SJCRH30 (cell line): ENCODE data around the gene C3orf18. TPM values are rescaled to one million over a fixed set of nuclear protein-coding genes. Genes with fewer than 3 reads are reported as not detected.

Experiments used
- DNase-seq, 2 experiments: peaks; one replicate each; pipeline ENCODE4 v3.0.0-alpha.2; 2015 to 2020
- H3K27ac ChIP-seq: fragments of 250-450 bp; sonication (Bioruptor Pico); 2 replicates; pipeline ENCODE4 v1.5.1; 2020; ENCODE audit warnings: mild to moderate bottlenecking, moderate library complexity
- H3K27me3 ChIP-seq: fragments of 250-450 bp; sonication (Bioruptor Pico); 2 replicates; pipeline ENCODE4 v1.5.1; 2020; ENCODE audit warnings: mild to moderate bottlenecking, moderate library complexity
- H3K36me3 ChIP-seq: fragments of 250-450 bp; sonication (Bioruptor Pico); 2 replicates; pipeline ENCODE4 v1.5.1; 2020; ENCODE audit warnings: mild to moderate bottlenecking, moderate library complexity
- H3K4me1 ChIP-seq: fragments of 250-450 bp; sonication (Bioruptor Pico); 2 replicates; pipeline ENCODE4 v1.5.1; 2020; ENCODE audit warnings: mild to moderate bottlenecking, moderate library complexity
- H3K4me3 ChIP-seq: fragments of 250-450 bp; sonication (Bioruptor Pico); 2 replicates; pipeline ENCODE4 v1.5.1; 2020; ENCODE audit warnings: mild to moderate bottlenecking, moderate library complexity
- H3K9me3 ChIP-seq: fragments of 250-450 bp; sonication (Bioruptor Pico); replicated peaks from 2 replicates; pipeline ENCODE4 v1.5.1; 2020; ENCODE audit warnings: mild to moderate bottlenecking, moderate library complexity
- total RNA-seq: library from RNA; depleted of rRNA; stranded (reverse); fragments of >200 nt; shearing (Covaris generic); gene quantifications from 2 replicates; pipeline ENCODE4 v1.2.3, GENCODE V29; 2014

C3orf18 gene
- total RNA-seq, 1 experiment from 2014 or later, result 2.4 TPM

- H3K27ac ChIP-seq, result no peak overlapping the region
- no peaks in the 10 kb centered on the region for H3K4me1 ChIP-seq
- H3K36me3 ChIP-seq, result no peaks in the 10 kb centered on the region
- H3K9me3 ChIP-seq, result no peaks in the 10 kb centered on the region
- H3K4me3 ChIP-seq, result no peak overlapping the region
- H3K27me3 ChIP-seq, result 0 out of 2 replicates have a peak, but pooled peaks cover 4% of the 10 kb centered on the region
- no peak for DNase-seq
Observed at GRCh38 chr3:50554553-50554952, 13.0 kb downstream of the C3orf18 start.

- Histone ChIP-seq H3K4me3 (no peak overlapping the region), H3K27me3 (0 out of 2 replicates have a peak, but pooled peaks cover 4% of the 10 kb centered on the region), H3K9me3 (no peaks in the 10 kb centered on the region), H3K4me1 (no peaks in the 10 kb centered on the region), H3K27ac (no peak overlapping the region), H3K36me3 (no peaks in the 10 kb centered on the region)
- no peak for DNase-seq
Observed at GRCh38 chr3:50552598-50552997, 14.9 kb downstream of the C3orf18 start.

GRCh38 chr3:50551681-50552435 is 15.7 kb downstream of the C3orf18 start:
- Histone ChIP-seq H3K27me3 (0 out of 2 replicates have a peak, but pooled peaks cover 4% of the 10 kb centered on the region), H3K9me3 (no peaks in the 10 kb centered on the region), H3K27ac (no peak overlapping the region), H3K36me3 (no peaks in the 10 kb centered on the region), H3K4me1 (no peaks in the 10 kb centered on the region), H3K4me3 (no peak overlapping the region)
- DNase-seq, result no peak

GRCh38 chr3:50551054-50551659 is 16.4 kb downstream of the C3orf18 start:
- H3K4me3 ChIP-seq, result no peak overlapping the region
- 0 out of 2 replicates have a peak, but pooled peaks cover 4% of the 10 kb centered on the region for H3K27me3 ChIP-seq
- no peaks in the 10 kb centered on the region for H3K4me1 ChIP-seq
- H3K36me3 ChIP-seq, result no peaks in the 10 kb centered on the region
- no peak overlapping the region for H3K27ac ChIP-seq
- H3K9me3 ChIP-seq, result no peaks in the 10 kb centered on the region
- no peak for DNase-seq

GRCh38 chr3:50550079-50550736 is 17.3 kb downstream of the C3orf18 start:
- H3K4me1 ChIP-seq, result no peaks in the 10 kb centered on the region
- H3K9me3 ChIP-seq, result no peaks in the 10 kb centered on the region
- H3K27ac ChIP-seq, result no peak overlapping the region
- no peaks in the 10 kb centered on the region for H3K36me3 ChIP-seq
- 0 out of 2 replicates have a peak, but pooled peaks cover 4% of the 10 kb centered on the region for H3K27me3 ChIP-seq
- DNase-seq, result peak; percentile 45 to 77
- H3K4me3 ChIP-seq, result no peak overlapping the region

GRCh38 chr3:50549226-50549625 is 18.3 kb downstream of the C3orf18 start:
- no peaks in the 10 kb centered on the region for H3K4me1 ChIP-seq
- H3K9me3 ChIP-seq, result no peaks in the 10 kb centered on the region
- no peaks in the 10 kb centered on the region for H3K36me3 ChIP-seq
- no peak overlapping the region for H3K4me3 ChIP-seq
- no peak overlapping the region for H3K27ac ChIP-seq
- no peak for DNase-seq
- 0 out of 2 replicates have a peak, but pooled peaks cover 4% of the 10 kb centered on the region for H3K27me3 ChIP-seq

- no peaks in the 10 kb centered on the region; the same call in 1 of the 2 replicates for H3K27me3 ChIP-seq
- H3K27ac ChIP-seq, result no peak overlapping the region
- H3K36me3 ChIP-seq, result no peaks in the 10 kb centered on the region
- H3K9me3 ChIP-seq, result no peaks in the 10 kb centered on the region
- DNase-seq, result no peak
- no peak overlapping the region for H3K4me3 ChIP-seq
- H3K4me1 ChIP-seq, result no peaks in the 10 kb centered on the region
Observed at GRCh38 chr3:50545781-50546180, 21.8 kb downstream of the C3orf18 start.

- H3K27me3 ChIP-seq, result peaks cover 7% of the 10 kb centered on the region; the same call in 1 of the 2 replicates
- H3K4me1 ChIP-seq, result no peaks in the 10 kb centered on the region
- no peaks in the 10 kb centered on the region for H3K36me3 ChIP-seq
- no peak overlapping the region for H3K27ac ChIP-seq
- H3K4me3 ChIP-seq, result no peak overlapping the region
- H3K9me3 ChIP-seq, result no peaks in the 10 kb centered on the region
- peak; percentile 44 to 80 for DNase-seq
Observed at GRCh38 chr3:50542177-50543034, 25.1 kb downstream of the C3orf18 start.

- H3K4me1 ChIP-seq, result no peaks in the 10 kb centered on the region
- no peak for DNase-seq
- peaks cover 22% of the 10 kb centered on the region; the same call in 1 of the 2 replicates for H3K27me3 ChIP-seq
- H3K27ac ChIP-seq, result no peak overlapping the region
- H3K9me3 ChIP-seq, result no peaks in the 10 kb centered on the region
- H3K36me3 ChIP-seq, result no peaks in the 10 kb centered on the region
- no peak overlapping the region for H3K4me3 ChIP-seq
Observed at GRCh38 chr3:50539356-50540286, 27.9 kb downstream of the C3orf18 start.

- no peaks in the 10 kb centered on the region for H3K9me3 ChIP-seq
- no peak overlapping the region for H3K27ac ChIP-seq
- peaks cover 23% of the 10 kb centered on the region; the same call in 1 of the 2 replicates for H3K27me3 ChIP-seq
- no peaks in the 10 kb centered on the region for H3K4me1 ChIP-seq
- no peaks in the 10 kb centered on the region for H3K36me3 ChIP-seq
- DNase-seq, result no peak
- H3K4me3 ChIP-seq, result no peak overlapping the region
Observed at GRCh38 chr3:50537421-50538129, 30.0 kb downstream of the C3orf18 start.

GRCh38 chr3:50536471-50537180 is 30.9 kb downstream of the C3orf18 start:
- H3K27ac ChIP-seq, result no peak overlapping the region
- H3K4me3 ChIP-seq, result no peak overlapping the region
- no peaks in the 10 kb centered on the region for H3K4me1 ChIP-seq
- no peaks in the 10 kb centered on the region for H3K9me3 ChIP-seq
- H3K27me3 ChIP-seq, result peaks cover 23% of the 10 kb centered on the region; the same call in 1 of the 2 replicates
- no peak for DNase-seq
- H3K36me3 ChIP-seq, result no peaks in the 10 kb centered on the region

- H3K9me3 ChIP-seq, result no peaks in the 10 kb centered on the region
- no peak for DNase-seq
- no peak overlapping the region for H3K4me3 ChIP-seq
- H3K4me1 ChIP-seq, result no peaks in the 10 kb centered on the region
- no peak overlapping the region for H3K27ac ChIP-seq
- peaks cover 23% of the 10 kb centered on the region; the same call in 1 of the 2 replicates for H3K27me3 ChIP-seq
- no peaks in the 10 kb centered on the region for H3K36me3 ChIP-seq
Observed at GRCh38 chr3:50534681-50535330, 32.7 kb downstream of the C3orf18 start.
